ENCODE measurements around the gene ZNF485.

The ZNF485 gene

DNA sequence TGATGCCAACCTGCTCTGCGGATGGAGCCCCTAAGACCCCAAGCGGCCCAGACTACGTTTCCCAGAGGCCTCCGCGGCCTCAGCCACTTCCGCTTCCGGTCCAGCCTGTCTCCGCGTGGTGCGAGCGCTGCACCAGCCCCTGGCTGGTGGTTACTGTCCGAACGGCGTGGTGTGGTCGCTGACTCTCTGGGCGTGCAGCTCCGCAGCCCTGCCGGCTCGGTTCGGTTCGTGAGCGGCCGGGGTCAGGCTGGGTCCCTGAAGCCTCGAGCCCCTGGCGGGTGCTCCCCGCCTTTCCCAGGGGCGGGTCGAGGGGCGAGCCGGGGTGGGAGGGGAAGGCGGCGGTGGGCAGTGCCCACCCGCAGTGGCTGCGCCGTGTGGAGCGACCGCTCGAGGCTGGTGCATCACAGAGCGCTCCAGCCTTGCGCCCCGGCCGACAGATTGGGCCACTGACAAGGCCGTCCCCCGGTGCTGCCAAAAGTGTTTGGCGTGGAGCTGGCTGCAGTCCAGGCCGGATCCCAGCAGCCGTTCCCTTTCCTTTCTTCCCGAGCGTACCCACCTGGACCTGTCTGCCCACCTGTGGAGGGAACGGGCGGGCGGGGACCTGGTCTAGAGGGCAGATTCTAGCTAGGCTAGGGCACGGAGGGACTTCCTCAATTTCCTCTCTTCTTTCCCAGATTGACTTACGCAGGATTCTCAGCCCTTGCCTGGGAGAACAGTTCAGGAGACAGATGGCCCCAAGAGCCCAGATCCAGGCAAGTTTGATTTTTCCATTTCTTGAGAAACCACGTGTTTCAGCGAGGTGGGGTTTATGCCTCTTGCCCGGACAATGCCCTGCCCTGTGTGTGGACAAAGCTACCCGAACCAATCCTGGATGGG lies at the start of gene ZNF485:
Gene ZNF485 (plus strand): TSS at position 116 of the 876 bp plus-strand sequence. CDS start 613 bp downstream, at position 729.
- DNase-seq (ENCODE audit: low read depth) = no peak
- peak within 1 kb of the TSS; percentile 78 for H3K4me3 ChIP-seq (ENCODE audit: low read depth, low read length)
- TF ChIP-seq, protein P1, sequence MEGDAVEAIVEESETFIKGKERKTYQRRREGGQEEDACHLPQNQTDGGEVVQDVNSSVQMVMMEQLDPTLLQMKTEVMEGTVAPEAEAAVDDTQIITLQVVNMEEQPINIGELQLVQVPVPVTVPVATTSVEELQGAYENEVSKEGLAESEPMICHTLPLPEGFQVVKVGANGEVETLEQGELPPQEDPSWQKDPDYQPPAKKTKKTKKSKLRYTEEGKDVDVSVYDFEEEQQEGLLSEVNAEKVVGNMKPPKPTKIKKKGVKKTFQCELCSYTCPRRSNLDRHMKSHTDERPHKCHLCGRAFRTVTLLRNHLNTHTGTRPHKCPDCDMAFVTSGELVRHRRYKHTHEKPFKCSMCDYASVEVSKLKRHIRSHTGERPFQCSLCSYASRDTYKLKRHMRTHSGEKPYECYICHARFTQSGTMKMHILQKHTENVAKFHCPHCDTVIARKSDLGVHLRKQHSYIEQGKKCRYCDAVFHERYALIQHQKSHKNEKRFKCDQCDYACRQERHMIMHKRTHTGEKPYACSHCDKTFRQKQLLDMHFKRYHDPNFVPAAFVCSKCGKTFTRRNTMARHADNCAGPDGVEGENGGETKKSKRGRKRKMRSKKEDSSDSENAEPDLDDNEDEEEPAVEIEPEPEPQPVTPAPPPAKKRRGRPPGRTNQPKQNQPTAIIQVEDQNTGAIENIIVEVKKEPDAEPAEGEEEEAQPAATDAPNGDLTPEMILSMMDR (IDR thresholded peaks at IDR 0.05; ENCODE audit: control insufficient read depth, extremely low read depth, insufficient read depth) = no peak

DNA sequence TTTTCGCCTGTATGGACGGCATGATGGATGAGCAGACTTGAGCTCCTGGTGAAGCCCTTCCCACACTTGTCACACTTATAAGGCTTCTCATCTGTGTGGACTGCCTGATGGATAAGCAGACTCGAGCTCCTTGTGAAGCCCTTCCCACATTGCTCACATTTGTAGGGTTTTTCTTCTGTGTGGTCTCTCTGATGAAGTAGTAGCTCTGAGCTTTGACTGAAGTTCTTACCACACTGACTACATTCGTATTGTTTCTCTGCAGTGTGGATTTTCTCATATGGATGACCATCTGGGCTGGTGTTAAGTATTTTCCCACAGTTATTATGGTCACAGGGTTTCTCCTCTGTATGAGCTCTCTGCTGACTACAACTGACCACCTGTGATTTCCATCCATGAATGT lies 49.0 kb upstream of the ZNF485 start:
- H3K4me3 ChIP-seq (ENCODE audit: low read depth, low read length) = no peak overlapping the region
- DNase-seq (ENCODE audit: low read depth) = no peak
- TF ChIP-seq, protein P1 (IDR thresholded peaks at IDR 0.05; ENCODE audit: control insufficient read depth, extremely low read depth, insufficient read depth) = no peak

DNA sequence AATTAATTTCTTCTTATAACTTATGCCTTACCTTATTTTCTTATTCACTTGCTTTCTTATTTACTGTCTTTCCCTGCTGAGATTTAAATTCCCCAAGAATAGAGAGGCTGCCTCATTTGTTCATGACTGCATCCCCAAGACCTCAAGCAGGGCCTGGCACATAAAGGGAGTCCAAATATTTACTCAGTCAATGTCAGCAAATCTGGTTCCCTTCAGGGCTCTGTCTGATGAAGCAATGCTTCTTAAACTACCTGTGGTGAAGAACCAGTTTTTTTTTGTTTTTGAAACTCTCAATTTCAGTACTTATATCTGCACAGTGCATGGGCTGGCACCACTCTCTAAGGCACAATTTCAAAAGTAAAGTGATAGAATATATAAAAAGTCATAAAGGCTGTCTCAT lies 36.6 kb upstream of the ZNF485 start:
- peak; percentile 64 for DNase-seq (ENCODE audit: low read depth)

DNA sequence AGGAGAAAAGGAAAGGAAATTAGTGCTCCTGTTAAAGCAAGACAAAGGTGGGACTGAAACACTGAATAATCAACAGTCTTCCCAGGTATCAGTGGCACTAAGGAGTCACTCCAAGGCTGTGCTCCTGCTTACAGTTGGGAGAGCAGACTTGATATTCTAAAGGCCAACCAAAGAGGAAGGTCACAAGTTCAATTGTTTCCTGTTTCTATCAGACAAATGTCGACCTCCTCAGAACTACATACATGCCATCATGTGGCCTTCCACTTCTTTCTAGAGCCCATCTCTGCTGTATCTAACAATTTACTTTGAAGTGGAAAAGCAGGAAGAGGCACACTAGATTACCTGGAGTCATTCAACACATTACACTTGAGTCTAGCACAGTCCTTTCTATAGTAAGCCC lies 35.3 kb upstream of the ZNF485 start:
- no peak for DNase-seq (ENCODE audit: low read depth)
- H3K4me3 ChIP-seq (ENCODE audit: low read depth, low read length) = no peak overlapping the region
- TF ChIP-seq, protein P1 (IDR thresholded peaks at IDR 0.05; ENCODE audit: control insufficient read depth, extremely low read depth, insufficient read depth) = no peak

More for the DNA sequence above, 36.6 kb upstream of the ZNF485 start:
- H3K4me3 ChIP-seq (ENCODE audit: low read depth, low read length) = no peak overlapping the region
- TF ChIP-seq, protein P1 (IDR thresholded peaks at IDR 0.05; ENCODE audit: control insufficient read depth, extremely low read depth, insufficient read depth) = no peak

DNA sequence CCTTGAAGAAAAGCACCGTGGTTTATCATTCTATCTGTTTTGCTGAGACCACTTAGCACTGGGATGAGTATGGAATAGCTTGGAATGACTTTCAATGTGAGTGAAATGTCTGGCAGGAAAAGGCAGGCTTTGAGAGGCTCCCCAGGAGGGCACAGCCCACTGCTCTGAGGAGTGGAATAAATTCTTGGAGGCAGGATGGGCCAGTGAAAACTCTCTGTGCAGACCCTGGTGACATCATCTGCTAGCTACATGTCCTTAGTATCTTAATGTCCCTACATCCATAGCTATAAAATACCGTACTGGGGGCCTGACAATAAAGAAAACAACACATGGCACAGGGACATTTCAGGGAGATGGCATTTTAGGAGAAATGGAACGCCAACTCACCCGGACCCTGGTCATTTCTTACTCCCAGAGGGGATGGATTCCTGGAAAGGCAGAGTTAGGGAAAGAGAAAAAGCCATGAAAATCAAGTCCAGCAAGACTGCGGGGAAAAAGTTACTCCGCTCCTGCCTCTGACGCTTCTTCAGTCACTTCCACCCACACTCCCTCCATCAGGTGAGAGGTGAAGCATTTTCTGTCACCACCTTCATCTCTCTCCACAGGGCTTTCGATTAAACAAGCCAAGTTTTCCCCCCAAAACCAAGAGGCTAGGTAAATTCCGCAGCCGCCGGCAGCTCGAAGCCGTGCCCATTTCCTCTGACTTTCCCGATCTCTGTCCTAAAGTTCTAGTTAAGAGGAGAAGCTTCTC lies 32.8 kb upstream of the ZNF485 start:
- TF ChIP-seq, protein P1 (IDR thresholded peaks at IDR 0.05; ENCODE audit: control insufficient read depth, extremely low read depth, insufficient read depth) = no peak
- peak overlapping the region; percentile 77 for H3K4me3 ChIP-seq (ENCODE audit: low read depth, low read length)
- no peak for DNase-seq (ENCODE audit: low read depth)

DNA sequence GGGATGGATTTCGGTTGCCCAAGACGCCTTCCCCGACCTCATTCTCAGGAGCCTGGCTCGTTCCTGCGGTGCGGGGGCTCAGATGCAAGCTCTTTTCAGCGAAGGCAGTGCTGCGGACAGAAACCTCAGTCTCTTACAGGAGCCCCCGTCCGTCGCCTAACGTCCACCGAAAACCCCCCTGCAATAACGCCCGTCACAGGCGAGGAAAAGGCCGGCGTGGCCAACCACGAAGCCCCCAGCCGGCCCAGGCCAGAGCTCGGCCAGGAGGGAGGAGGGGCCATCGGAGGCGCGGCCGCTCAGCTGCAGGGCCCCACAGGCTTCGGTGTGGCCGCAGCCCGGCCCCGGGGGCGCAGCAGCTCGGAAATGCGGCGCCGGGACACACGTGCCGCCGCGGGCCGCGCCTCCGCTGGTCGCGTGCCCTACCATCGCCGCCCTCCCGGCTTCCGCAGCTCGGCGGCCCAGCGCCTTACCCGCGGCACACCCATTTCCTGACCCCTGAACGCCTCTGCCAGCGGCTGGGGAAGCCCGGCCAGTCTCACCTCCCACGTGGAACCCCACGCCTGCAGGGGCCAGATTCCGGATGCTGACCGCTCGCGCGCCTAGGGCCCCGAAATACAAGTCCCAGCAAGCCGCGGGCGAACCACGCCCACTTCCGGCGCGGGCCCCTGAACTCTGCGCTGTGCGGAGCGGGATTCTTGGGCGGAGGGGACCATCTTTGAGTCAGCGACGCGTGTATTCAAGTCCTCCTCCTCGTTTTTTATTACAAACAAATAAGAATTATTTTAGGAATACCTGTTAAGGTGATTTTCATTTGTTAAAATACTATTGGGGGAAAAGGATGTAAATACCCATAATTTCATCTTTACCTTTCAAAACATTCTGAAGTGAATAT lies 32.0 kb upstream of the ZNF485 start, which contains the start of gene ZNF239:
Gene ZNF239 (minus strand): TSS at position 616 of the 892 bp plus-strand sequence. CDS start 16,537 bp downstream, outside the sequence.
- TF ChIP-seq, protein P1 (IDR thresholded peaks at IDR 0.05; ENCODE audit: control insufficient read depth, extremely low read depth, insufficient read depth) = no peak
- H3K4me3 ChIP-seq (ENCODE audit: low read depth, low read length) = peak within 1 kb of the TSS; percentile 77
- DNase-seq (ENCODE audit: low read depth) = peak; percentile 54

Data from LNCaP clone FGC (cell line).